Islet of Langerhans (tissue), 1 donor: ENCODE data around the gene RPL27.

Experiments
- FAIRE-seq: peaks from one replicate; lab custom pipeline; 2011; peaks lifted over from hg19 to GRCh38; lab: Jason Lieb, UNC

The RPL27 gene

DNA sequence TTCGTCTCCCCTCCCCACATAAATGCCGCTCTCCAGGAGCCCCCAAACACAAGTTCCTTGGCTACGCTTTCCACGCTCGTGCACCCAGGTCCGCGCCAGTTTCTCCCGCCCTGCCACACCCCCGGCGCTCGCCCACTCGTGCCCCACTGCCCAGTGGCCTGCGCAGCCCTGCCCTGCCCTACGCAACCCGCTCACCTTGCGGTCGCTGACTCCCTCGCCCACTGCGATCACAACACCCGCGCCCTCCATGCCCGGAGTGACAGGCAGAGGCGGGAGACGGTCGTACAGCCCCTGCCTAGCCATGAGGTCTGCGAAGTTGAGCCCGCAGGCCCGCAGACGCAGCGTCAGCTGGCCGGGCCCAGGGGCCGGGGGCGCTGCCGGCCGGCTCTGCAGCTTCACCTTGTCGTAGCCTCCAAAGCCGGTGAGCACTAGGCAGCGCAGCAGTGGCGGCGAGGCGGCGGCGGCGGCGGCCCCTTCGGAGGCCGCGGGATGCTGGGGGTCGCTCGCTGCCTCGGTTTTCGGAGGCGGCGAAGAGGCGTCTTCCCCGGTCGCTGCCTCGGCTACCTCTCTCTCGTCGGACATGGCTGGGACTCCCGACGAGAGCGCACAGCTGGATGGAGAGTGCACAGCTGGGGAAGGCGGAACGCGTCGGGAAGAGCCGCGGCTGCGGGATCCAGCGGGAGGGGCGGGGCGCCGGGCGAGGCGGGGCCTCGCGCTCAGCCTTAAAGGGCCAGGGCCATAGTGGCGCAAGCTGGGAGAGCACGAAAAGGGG lies 23.7 kb downstream of the RPL27 start, which contains the start of gene VAT1:
VAT1 (minus strand) TSS at position 645 of the 772 bp plus-strand sequence; CDS start at position 582, 63 bp downstream.
- FAIRE-seq = no peak

DNA sequence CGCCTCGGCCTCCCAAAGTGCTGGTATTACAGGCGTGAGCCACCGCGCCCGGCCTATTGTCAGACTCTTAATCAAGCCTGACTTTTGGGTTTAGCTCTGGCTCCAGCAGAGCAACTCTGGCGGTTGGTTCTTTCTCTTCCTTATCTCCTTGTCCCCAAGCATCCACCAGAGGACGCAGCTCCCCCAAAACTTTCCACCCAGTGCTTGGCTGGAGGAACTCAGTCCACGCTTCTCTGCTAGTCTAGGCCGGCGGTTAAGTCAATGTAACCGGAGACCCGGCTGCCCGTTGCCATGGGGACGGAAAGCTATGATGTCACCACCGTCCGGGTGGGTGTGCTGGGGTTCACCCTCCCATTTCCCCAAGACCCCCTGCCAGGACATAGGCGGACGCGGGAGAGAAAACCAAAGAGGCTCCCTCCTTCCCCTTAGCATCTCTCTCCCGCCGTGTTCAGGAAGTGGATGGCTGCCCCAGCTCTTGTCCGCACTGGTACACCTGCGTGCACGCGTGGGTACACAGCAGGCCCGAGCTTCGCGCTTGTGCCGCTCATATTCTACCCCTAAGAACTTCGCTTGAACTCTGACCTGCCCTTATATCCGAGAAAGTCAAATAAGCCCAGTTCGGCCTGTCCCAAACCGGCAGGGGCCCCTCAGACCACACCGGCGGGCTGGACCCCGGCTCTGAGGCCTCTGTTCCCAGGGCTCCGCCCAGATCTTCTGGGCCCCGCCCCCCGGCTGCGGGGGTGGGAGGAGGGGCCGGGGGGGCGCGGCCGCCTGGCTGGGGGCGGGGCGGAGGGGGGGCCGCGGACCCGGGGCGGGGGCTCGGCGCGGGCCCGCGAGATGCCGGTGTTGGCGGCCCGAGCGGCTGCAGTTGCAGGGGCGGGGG lies 26.4 kb downstream of the RPL27 start, which contains the start of gene RND2:
RND2 (plus strand) TSS at position 825 of the 883 bp plus-strand sequence. CDS start 117 bp downstream, outside the sequence.
- peak; percentile 91 for FAIRE-seq

DNA sequence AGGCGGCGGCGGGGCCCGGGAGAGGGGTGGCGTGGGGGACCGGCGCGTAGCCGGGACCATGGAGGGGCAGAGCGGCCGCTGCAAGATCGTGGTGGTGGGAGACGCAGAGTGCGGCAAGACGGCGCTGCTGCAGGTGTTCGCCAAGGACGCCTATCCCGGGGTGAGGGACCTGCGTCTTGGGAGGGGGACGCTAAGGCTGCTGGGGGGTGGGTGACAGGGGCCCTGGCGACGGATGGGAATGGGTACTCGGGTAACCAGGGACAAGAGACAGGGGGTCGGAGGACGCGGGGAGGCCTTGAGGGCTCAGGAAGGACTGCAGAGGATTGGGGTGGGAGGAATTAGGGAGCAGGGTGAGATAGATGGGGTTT lies 27.1 kb downstream of the RPL27 start:
- no peak for FAIRE-seq

DNA sequence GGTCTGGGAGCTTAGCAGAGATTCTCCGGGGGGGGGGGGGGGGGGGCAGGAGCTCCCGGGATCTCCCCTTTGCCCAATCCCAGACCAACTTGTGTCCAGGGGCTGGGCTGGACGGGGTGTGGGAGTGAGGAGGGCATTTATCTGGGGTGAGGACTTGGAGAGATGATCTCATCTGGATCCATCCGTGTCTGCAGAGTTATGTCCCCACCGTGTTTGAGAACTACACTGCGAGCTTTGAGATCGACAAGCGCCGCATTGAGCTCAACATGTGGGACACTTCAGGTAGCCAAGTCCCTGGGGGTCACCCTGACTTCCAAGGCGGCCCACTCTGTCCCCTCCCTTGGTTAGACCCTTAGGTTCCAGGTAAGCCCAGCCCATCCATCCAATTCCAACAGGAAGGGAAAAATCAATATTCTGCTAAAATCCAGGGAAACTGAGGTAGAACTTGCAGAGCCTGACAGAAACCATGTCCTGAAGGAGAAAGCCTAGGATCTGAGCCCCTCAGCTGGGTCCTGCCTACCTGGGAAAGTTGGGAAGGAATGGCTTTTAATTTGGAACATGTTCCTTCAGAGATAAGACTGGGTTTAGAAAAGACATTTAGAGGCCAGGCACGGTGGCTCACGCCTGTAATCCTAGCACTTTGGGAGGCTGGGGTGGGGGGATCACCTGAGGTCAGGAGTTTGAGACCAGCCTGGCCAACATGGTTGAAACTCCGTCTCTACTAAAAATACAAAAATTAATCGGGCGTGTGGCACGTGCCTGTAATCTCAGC lies 27.7 kb downstream of the RPL27 start:
- no peak for FAIRE-seq

DNA sequence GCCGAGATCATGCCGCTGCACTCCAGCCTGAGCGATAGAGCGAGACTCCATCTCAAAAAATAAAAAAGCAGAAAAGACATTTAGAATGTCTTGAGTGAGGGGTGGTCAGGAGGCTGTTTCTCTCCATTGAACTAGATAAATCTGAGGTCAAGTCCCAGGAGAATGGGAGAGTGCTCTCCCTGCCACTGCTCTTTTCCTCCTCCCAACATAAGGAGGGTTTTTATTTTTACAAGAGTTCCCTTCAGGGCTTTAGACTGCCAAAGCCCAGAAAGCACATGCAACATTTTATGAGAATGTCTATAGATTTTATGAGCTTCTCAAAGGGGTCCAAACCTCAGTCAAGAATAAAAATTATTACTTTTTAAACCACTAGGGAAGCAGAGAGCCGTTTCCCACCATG lies 28.4 kb downstream of the RPL27 start:
- FAIRE-seq = no peak

DNA sequence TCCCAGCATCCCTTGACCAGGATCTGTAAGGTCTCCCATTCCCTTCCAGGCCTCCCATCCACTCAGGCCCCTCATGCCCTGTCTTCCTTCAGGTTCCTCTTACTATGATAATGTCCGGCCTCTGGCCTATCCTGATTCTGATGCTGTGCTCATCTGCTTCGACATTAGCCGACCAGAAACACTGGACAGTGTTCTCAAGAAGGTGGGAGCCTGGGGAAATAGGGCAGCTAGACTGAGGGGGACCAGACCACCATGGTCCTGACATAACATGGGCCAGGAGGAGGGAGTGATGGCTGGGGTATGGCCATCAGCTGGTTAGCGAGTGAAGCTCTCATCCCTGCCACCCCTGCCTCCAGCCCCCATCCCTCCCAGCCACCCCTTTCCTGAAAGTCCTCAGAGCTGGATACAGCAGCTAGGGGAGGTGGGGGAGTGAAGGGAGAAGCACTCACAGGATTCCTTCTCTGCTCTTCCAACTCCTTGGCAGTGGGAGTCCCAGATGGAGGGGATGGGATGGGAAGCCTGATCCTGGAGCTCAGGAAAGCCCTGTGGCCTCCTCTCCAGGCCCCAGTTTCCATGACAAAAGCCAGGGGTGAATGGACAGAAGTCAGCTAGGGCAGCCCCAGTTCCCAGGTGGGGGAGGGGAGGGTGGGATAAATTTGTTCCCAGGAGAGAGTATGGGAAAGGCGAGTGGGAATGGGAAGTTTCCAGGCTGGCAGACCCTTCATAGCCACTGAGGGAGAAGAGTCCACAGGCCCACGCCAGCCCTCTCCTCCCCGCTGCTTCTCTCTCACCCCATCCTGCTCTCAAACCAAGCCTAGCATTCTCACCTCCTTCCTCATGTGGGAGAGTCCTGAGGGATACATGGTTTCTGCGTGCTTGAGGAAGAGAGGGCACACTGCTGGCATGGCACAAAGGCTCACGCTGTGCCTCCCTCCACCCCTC lies 29.1 kb downstream of the RPL27 start:
- FAIRE-seq = no peak

DNA sequence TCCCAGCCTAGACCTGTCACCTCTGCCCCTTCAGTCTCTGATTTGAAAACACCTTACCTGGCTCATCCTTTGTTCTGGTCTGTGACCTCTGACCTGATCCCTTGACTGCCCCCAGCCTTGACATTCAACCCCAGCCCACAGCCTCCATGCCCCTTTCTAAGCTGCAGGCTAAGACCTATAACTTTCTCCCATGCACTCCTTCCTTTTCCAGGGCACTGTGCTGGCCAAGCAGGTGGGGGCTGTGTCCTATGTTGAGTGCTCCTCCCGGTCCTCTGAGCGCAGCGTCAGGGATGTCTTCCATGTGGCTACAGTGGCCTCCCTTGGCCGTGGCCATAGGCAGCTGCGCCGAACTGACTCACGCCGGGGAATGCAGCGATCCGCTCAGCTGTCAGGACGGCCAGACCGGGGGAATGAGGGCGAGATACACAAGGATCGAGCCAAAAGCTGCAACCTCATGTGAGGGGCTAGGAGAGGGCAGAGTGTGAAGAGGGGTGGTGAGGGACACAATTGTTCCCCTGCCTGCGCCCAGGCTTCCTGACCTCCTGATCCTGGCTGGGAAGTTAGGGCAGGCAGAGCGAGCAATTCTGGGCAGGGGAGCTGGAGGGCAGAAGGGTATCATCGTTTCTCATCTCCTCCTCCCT lies 30.1 kb downstream of the RPL27 start:
- FAIRE-seq = no peak

DNA sequence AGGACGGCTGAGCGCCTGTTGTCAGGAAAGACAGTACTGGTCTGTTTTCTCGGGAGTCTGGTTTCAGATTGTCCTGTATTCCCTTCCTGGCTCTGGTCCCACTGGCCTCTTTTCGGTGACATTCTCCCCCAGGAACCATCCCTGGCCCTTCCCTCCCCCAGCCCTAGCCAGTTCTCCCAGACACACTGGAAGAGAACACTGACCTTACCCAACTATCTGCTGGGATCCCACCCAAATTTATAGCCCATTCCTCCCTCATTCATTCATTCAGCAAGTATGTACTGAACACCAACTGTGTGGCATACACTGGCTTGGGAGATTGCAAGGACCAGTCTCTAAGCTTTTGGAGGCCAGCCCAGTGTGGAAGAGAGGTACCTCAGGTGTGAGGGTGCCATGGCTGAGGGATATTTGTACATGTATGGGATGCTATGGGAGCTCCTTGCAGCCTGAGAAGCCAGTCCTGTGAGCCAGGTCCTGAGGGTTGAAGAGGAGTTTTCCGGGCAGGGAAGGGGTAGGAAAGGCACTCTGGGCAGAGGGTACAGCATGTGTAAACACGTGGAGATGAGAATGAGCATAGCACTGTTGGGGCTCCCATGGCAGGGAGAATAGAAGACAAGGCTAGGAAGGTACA lies 32.0 kb downstream of the RPL27 start:
- no peak for FAIRE-seq

DNA sequence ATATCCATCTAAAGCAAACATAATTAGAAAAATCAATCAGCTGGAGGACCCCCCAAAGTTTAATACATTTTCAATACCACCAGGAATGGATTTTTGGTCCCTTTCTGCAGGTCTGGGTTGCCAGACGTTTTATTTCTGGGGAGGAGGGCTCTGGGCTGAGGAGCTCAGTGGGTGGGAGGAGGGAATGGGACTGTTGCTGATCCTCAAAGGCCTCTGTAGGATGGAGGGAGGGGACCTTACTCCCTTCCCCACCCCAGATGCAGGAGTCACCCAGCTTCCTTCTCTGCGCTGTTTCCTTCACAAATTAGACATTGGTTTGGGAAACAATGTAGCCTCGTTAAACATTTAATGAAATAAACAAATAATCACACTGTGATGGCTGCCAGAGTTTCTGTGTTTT lies 33.4 kb downstream of the RPL27 start:
- FAIRE-seq = no peak

DNA sequence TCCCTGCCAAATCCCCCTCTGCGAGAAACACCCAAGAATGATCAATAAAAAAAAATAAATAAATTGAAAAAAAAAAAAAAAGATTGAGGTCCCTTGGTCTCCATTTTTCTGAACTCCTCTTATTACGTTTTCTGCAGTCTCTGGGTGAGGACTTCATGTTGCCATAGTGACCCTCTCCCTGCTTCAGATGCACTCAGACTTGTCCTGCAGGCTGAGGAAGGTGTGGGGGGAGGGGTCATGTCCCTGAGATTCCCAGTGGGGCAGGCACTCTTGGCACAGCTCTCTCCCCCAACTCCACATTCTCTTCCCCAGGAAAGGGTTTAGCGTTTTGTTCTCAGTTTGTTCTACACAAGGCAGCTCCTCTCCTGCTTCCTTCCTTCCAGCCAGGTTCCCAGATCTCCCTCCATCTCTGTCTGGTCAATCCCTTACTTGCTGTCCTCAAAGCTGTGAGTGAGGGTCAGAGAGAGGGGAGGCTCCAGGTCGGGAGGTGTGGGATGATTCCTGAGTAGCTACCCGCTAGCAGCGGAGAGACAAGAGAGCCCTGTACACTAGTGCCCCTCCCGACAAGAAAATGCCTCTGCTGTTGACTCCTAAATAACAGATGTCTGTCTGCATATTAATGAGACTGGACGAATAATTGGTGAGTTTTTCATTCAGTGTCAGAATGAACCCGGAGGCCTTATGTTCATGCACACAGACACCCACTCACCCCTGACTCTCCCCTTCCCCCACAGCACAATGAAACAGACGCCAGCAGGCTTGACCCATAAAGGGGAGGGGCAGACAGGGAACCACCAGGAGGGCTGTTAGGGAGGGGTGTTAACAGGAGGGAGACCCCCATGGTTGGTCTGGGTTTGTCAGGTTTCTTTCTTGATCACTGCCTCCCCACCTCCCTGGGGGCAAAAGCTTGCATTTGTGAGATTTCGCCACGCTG lies 36.0 kb downstream of the RPL27 start:
- FAIRE-seq = no peak

DNA sequence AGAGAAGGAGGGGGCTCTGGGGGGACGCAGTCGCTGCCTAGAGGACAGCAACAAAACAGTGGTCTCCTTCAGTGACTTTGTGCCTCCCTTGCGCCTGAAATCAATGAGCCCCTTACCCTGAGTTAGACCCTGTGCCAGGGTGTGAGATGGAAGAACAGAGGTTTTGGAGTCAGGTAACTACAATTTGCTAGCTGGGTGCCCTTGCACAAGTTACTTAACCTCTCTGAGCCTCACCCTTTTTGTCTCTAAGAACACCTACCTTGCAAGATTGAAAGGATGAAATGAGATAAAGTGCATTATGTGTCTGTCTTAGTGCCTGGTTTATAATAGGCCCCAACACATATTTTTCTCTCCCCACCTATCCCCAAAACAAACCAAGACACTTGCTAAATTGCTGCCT lies 36.7 kb downstream of the RPL27 start:
- FAIRE-seq = no peak

DNA sequence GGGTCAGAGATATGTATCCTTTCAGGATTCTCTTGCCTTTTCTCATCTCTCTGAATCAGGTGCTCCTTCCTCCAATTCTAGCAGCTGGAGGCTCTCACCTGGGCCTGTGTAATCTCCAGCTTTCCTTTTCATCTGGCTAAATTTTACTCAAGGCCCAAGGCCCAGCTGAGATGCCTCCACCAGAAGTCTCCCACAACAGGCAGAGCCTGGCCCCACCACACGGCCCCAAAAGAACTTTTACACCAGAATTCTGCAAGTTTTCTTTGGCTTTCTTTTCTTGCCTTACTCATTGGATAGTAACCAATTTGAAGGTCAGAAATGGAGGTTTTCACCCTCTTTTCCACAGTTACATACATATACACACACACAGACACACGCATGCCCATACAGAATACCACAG lies 41.4 kb downstream of the RPL27 start:
- FAIRE-seq = no peak

DNA sequence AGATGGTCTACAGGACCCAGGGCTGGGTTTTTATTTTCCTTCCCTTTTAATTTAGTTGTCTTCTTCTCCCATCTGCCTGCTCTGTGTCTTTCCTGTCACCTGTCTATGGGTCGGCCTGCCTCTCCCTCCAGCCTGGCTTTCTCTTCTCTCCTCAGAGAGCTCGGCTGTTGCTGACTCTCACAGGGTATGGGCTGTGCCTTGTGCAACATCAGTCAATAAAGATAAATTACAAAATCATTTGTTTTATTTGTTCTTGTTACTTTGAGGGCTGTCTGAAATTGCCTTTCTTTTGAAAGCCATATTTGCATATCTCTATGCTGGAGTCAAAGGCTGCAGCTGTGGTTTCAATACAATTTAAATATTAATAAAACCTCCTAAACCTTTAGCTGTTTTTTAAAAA lies 42.4 kb downstream of the RPL27 start:
- FAIRE-seq = no peak

DNA sequence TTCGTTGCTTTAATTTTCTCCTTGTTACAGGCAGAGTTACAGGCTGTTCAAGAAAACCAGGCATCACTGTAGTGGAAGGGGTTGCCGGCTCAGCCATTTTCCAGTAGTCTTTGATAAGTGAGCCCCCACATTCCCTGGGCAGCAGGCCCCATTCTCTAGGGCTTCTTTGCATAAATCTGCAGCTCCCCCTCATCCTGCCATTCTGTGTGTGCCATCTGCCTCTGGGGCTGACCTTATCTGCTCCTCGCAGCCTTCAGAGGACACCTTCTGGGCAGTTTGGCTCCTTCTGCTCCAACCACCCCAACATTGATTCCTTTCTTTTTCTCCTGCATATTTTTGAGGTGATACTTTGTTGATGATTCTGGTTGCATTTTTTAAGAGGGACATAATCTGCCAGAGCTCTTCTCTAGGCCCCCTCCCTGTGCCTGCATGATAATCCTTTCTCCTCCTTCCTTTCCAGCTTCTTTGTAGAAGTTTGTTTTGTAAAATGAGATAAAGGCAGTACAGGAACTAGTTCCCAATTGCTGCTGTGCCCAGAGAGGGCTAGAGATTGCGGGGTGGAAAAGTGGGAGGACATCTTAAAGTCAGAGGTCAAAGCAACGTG lies 43.9 kb downstream of the RPL27 start:
- no peak for FAIRE-seq

DNA sequence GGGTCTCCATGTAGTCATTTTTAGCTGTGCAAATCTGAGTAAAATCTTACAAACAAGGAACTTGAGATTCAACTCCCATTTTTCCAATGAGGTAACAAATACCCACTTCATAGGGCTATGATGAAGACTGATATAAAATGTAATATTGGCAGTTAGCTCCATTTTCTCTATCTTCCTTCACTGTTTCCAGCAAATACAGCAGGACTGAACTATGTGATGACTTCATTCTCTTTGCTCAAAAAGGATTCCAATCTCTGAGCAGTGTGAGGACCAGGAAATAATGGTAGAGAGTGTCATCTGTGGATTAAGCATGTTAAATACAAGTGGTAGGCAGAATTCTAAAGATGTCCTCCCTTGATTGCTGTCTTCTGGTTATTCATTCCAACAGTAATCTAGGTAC lies 45.1 kb downstream of the RPL27 start:
- no peak for FAIRE-seq

DNA sequence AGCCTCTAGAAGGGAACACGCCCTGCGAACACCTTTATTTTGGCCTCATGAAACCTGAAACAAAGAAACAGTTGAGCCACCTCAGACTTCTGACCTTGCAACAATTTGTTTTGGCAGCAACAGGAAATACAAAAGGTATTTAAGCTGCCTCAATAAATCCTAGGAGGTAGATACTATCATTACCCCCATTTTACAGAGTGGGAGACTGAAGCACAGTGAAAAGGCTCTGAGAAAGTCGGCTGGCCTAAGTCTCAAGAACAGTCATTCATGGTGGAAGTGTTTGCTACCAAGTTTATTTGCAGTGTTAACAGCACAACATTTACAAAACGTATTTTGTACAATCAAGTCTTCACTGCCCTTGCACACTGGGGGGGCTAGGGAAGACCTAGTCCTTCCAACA lies 45.8 kb downstream of the RPL27 start:
- no peak for FAIRE-seq

DNA sequence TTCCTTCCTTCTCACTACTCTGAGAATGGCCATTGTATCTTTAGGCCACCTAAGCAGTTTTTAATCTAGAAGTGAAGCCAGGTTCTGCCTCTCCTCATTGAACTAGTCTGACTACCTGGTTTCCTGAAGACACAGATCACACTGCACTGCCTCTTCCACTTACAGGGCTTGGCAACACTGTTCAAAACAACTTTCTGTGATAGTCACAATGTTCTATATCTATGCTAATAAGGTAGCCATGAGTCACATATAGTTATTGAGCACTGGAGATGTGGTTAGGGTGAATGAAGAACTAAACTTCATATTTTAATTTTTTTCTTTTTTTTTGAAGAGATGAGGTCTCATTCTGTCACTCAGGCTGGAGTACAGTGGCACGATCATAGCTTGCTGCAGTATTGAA lies 53.8 kb downstream of the RPL27 start:
- no peak for FAIRE-seq
